Glutamatergic neuron (in vitro differentiated cells): ENCODE data around the gene ZFAND3. TPM values are rescaled to one million over a fixed set of nuclear protein-coding genes. Genes with fewer than 3 reads are reported as not detected.

Experiments used
- DNase-seq: peaks from one replicate; pipeline ENCODE4 v3.0.0; 2022
- H3K27ac Mint-ChIP-seq: one replicate; pipeline ENCODE4 v1.8.0; 2020; ENCODE audit warnings: mild to moderate bottlenecking, mixed read lengths, inconsistent platforms; ENCODE audit not compliant: unreplicated experiment
- H3K27me3 Mint-ChIP-seq: one replicate; pipeline ENCODE4 v1.8.0; 2020; ENCODE audit warnings: mild to moderate bottlenecking, moderate library complexity, mixed read lengths, inconsistent platforms; ENCODE audit not compliant: unreplicated experiment
- H3K36me3 Mint-ChIP-seq: one replicate; pipeline ENCODE4 v1.8.0; 2020; ENCODE audit warnings: mild to moderate bottlenecking, mixed read lengths, inconsistent platforms; ENCODE audit not compliant: unreplicated experiment
- H3K4me1 Mint-ChIP-seq: one replicate; pipeline ENCODE4 v1.8.0; 2020; ENCODE audit warnings: mild to moderate bottlenecking, low read depth, mixed read lengths, inconsistent platforms; ENCODE audit not compliant: unreplicated experiment
- H3K4me3 Mint-ChIP-seq: one replicate; pipeline ENCODE4 v1.8.0; 2020; ENCODE audit warnings: mild to moderate bottlenecking, mixed read lengths, inconsistent platforms; ENCODE audit not compliant: unreplicated experiment
- H3K9me3 Mint-ChIP-seq: one replicate; pipeline ENCODE4 v1.8.0; 2020; ENCODE audit warnings: mild to moderate bottlenecking, moderate library complexity, mixed read lengths, inconsistent platforms; ENCODE audit not compliant: unreplicated experiment
- CTCF ChIP-seq: fragments of 200-600 bp; sonication (generic); IDR thresholded peaks from one replicate; pipeline ENCODE4 v1.5.0; 2021; ENCODE audit not compliant: partially characterized antibody, unreplicated experiment
- total RNA-seq: library from RNA; stranded (reverse); fragmentation: NEBNext Ultra II Directional; extraction: Animal tissue kit (Norgen Biotek cat#: 25700); gene quantifications from one replicate; pipeline ENCODE4 v1.2.1, GENCODE V29; 2021; ENCODE audit not compliant: unreplicated experiment

The ZFAND3 gene
- total RNA-seq, 1 donor from 2014 or later, result 115 TPM

GRCh38 chr6:38195113-38195635, 375.6 kb downstream of the ZFAND3 start:
- no peak for DNase-seq
- TF ChIP-seq CTCF, result no peak
- Mint-ChIP-seq H3K4me3 (no peak overlapping the region), H3K9me3 (peaks cover 13% of the 10 kb centered on the region), H3K4me1 (peaks cover 36% of the 10 kb centered on the region), H3K36me3 (peaks cover 5% of the 10 kb centered on the region), H3K27me3 (peaks cover 4% of the 10 kb centered on the region), H3K27ac (no peak overlapping the region)

- no peak for DNase-seq
- Mint-ChIP-seq H3K27ac (no peak overlapping the region), H3K9me3 (peaks cover 4% of the 10 kb centered on the region), H3K27me3 (peaks cover 1% of the 10 kb centered on the region), H3K4me3 (no peak overlapping the region), H3K4me1 (peaks cover 15% of the 10 kb centered on the region), H3K36me3 (peaks cover 18% of the 10 kb centered on the region)
- no peak for TF ChIP-seq CTCF
Measured at GRCh38 chr6:38198219-38198618, 378.7 kb downstream of the ZFAND3 start.

Other genes with a start within 250 kb of the ZFAND3 start
- gene MDGA1, start 121.8 kb upstream of the ZFAND3 start, total RNA-seq, result 908 TPM